ENCODE results near the gene RPEL1.

GRCh38 chr10:103282961-103283360 is 37.3 kb downstream of the RPEL1 start:
- TF ChIP-seq CTCF (conservative IDR thresholded peaks at IDR 0.05; ENCODE audit: low read depth, low read length) = no peak
- no peak for TF ChIP-seq EZH2 (IDR thresholded peaks at IDR 0.05; ENCODE audit: borderline replicate concordance, low read depth, low read length, poor library complexity, severe bottlenecking)
